Body of pancreas (tissue), 4 donors: ENCODE results near the gene MAP4K5.

Experiments
- CTCF ChIP-seq, 7 experiments: fragments of 450-650 bp in 4 of 7; fragments of 200-600 bp in 3 of 7; sonication (generic) in 3 of 7; IDR thresholded peaks; one replicate each; pipeline ENCODE4 v1.5.1; 2016 to 2019; ENCODE audit warnings: antibody characterized with exemption in 7 of 7
- POLR2A ChIP-seq, 3 donors: fragments of 450-650 bp; IDR thresholded peaks; one replicate each; pipeline ENCODE4 v1.6.1; 2016; ENCODE audit warnings: antibody characterized with exemption in 3 of 3, mild to moderate bottlenecking in 2 of 3

- TF ChIP-seq CTCF (IDR thresholded peaks at IDR 0.05) (no peak), POLR2A (IDR thresholded peaks at IDR 0.05) (no peak)
These were observed 84.9 kb downstream of the MAP4K5 start for GRCh38 chr14:50447461-50447860.
